ENCODE measurements around the gene STXBP6. TPM values are rescaled to one million over a fixed set of nuclear protein-coding genes. Genes with fewer than 3 reads are reported as not detected.

STXBP6 gene
- total RNA-seq, 1 donor = 0.27 TPM

- TF ChIP-seq, protein P1, sequence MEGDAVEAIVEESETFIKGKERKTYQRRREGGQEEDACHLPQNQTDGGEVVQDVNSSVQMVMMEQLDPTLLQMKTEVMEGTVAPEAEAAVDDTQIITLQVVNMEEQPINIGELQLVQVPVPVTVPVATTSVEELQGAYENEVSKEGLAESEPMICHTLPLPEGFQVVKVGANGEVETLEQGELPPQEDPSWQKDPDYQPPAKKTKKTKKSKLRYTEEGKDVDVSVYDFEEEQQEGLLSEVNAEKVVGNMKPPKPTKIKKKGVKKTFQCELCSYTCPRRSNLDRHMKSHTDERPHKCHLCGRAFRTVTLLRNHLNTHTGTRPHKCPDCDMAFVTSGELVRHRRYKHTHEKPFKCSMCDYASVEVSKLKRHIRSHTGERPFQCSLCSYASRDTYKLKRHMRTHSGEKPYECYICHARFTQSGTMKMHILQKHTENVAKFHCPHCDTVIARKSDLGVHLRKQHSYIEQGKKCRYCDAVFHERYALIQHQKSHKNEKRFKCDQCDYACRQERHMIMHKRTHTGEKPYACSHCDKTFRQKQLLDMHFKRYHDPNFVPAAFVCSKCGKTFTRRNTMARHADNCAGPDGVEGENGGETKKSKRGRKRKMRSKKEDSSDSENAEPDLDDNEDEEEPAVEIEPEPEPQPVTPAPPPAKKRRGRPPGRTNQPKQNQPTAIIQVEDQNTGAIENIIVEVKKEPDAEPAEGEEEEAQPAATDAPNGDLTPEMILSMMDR (IDR thresholded peaks at IDR 0.05; ENCODE audit: insufficient read depth, low read length) = no peak
- no peak for DNase-seq (ENCODE audit: low read depth)
- H3K4me3 ChIP-seq (ENCODE audit: low read depth, low read length) = no peak overlapping the region
Measured at GRCh38 chr14:24957814-24958213, 92.1 kb downstream of the STXBP6 start.

GRCh38 chr14:24956104-24956503, 93.8 kb downstream of the STXBP6 start:
- no peak for DNase-seq (ENCODE audit: low read depth)
- TF ChIP-seq, protein P1 (IDR thresholded peaks at IDR 0.05; ENCODE audit: insufficient read depth, low read length) = no peak
- no peak overlapping the region for H3K4me3 ChIP-seq (ENCODE audit: low read depth, low read length)

- TF ChIP-seq, protein P1 (IDR thresholded peaks at IDR 0.05; ENCODE audit: insufficient read depth, low read length) = no peak
- no peak overlapping the region for H3K4me3 ChIP-seq (ENCODE audit: low read depth, low read length)
- no peak for DNase-seq (ENCODE audit: low read depth)
Measured at GRCh38 chr14:24954700-24955037, 95.3 kb downstream of the STXBP6 start.

GRCh38 chr14:24954037-24954699, 95.8 kb downstream of the STXBP6 start:
- no peak overlapping the region for H3K4me3 ChIP-seq (ENCODE audit: low read depth, low read length)
- TF ChIP-seq, protein P1 (IDR thresholded peaks at IDR 0.05; ENCODE audit: insufficient read depth, low read length) = no peak
- DNase-seq (ENCODE audit: low read depth) = no peak

GRCh38 chr14:24952851-24953666, 96.9 kb downstream of the STXBP6 start:
- no peak for DNase-seq (ENCODE audit: low read depth)
- TF ChIP-seq, protein P1 (IDR thresholded peaks at IDR 0.05; ENCODE audit: insufficient read depth, low read length) = no peak
- no peak overlapping the region for H3K4me3 ChIP-seq (ENCODE audit: low read depth, low read length)

- DNase-seq (ENCODE audit: low read depth) = no peak
- no peak overlapping the region for H3K4me3 ChIP-seq (ENCODE audit: low read depth, low read length)
- TF ChIP-seq, protein P1 (IDR thresholded peaks at IDR 0.05; ENCODE audit: insufficient read depth, low read length) = no peak
Measured at GRCh38 chr14:24948261-24948847, 101.6 kb downstream of the STXBP6 start.
